Keratinocyte (primary cell): ENCODE data around the gene PLTP. TPM values are rescaled to one million over a fixed set of nuclear protein-coding genes. Genes with fewer than 3 reads are reported as not detected.

Experiments used
- DNase-seq: peaks from one replicate; pipeline ENCODE4 v3.0.0-alpha.2; 2011; ENCODE audit warnings: low read depth, missing footprints, low spot score
- FAIRE-seq: peaks from 2 replicates; lab custom pipeline; 2011; peaks lifted over from hg19 to GRCh38; lab: Jason Lieb, UNC
- H2AFZ ChIP-seq: 2 replicates; pipeline ENCODE4 v1.6.0; 2012; ENCODE audit warnings: low read length, control low read depth, inconsistent platforms; ENCODE audit not compliant: control insufficient read depth
- H3K27ac ChIP-seq: 2 replicates; pipeline ENCODE4 v1.5.1; 2011; ENCODE audit warnings: low read length; ENCODE audit not compliant: control insufficient read depth, insufficient read depth
- H3K27me3 ChIP-seq: 3 replicates; pipeline ENCODE4 v1.6.0; 2011; ENCODE audit warnings: low read length; ENCODE audit not compliant: control insufficient read depth, insufficient read depth; ENCODE audit errors: extremely low read depth
- H3K36me3 ChIP-seq, 2 experiments: 2 replicates in 1 of 2; 3 replicates in 1 of 2; pipeline ENCODE4 v1.5.1; 2011; ENCODE audit warnings: low read length in 2 of 2, mild to moderate bottlenecking in 1 of 2; ENCODE audit not compliant: control insufficient read depth in 2 of 2, insufficient read depth in 2 of 2; ENCODE audit errors: extremely low read depth in 1 of 2
- H3K4me1 ChIP-seq: 3 replicates; pipeline ENCODE4 v1.5.1; 2011; ENCODE audit warnings: low read length; ENCODE audit not compliant: control insufficient read depth, insufficient read depth; ENCODE audit errors: extremely low read depth
- H3K4me2 ChIP-seq: 3 replicates; pipeline ENCODE4 v1.6.0; 2011; ENCODE audit warnings: low read depth, low read length; ENCODE audit not compliant: control insufficient read depth, insufficient read depth; ENCODE audit errors: extremely low read depth
- H3K4me3 ChIP-seq, 3 experiments: fragments of 200-600 bp in 1 of 3; sonication (generic) in 1 of 3; 2 replicates in 2 of 3; 3 replicates in 1 of 3; pipeline ENCODE4 v1.5.1; 2011 to 2016; ENCODE audit warnings: low read length in 3 of 3, mild to moderate bottlenecking in 3 of 3, control low read depth in 2 of 3, inconsistent platforms in 1 of 3, low read depth in 1 of 3, mixed read lengths in 1 of 3, mixed run types in 1 of 3, moderate library complexity in 1 of 3; ENCODE audit not compliant: control insufficient read depth in 2 of 3, insufficient read depth in 2 of 3; ENCODE audit errors: extremely low read depth in 1 of 3
- H3K79me2 ChIP-seq: 2 replicates; pipeline ENCODE4 v1.6.0; 2012; ENCODE audit warnings: low read length; ENCODE audit not compliant: control insufficient read depth, insufficient read depth
- H3K9ac ChIP-seq: 3 replicates; pipeline ENCODE4 v1.6.0; 2011; ENCODE audit warnings: low read length; ENCODE audit not compliant: control insufficient read depth, insufficient read depth; ENCODE audit errors: extremely low read depth
- H3K9me1 ChIP-seq: 3 replicates; pipeline ENCODE4 v1.6.0; 2011; ENCODE audit warnings: low read length; ENCODE audit not compliant: control insufficient read depth, insufficient read depth; ENCODE audit errors: extremely low read depth
- H3K9me3 ChIP-seq: 2 replicates; pipeline ENCODE4 v1.5.1; 2012; ENCODE audit warnings: low read depth, low read length; ENCODE audit not compliant: control insufficient read depth
- H4K20me1 ChIP-seq: 3 replicates; pipeline ENCODE4 v1.6.0; 2011; ENCODE audit warnings: low read length; ENCODE audit not compliant: control insufficient read depth, insufficient read depth; ENCODE audit errors: extremely low read depth
- EZH2 ChIP-seq: IDR thresholded peaks from one replicate; pipeline ENCODE4 v1.6.1; 2012; ENCODE audit warnings: inconsistent platforms, mild to moderate bottlenecking, low read length, moderate library complexity
- dilution Hi-C: fragments of 300-500 bp; cut with MboI; formaldehyde crosslinking; loops from one replicate; pipeline ENCODE4 v1.7.0; 2020; ENCODE audit warnings: low sequenced_read_pairs; ENCODE audit not compliant: extremely low pct_ligation_motif_present
- polyA plus RNA-seq, 5 experiments: library from polyadenylated mRNA; depleted of rRNA in 3 of 5; stranded (reverse) in 3 of 5; stranded (forward) in 1 of 5; unstranded in 1 of 5; fragments of >200 nt; gene quantifications; 1 replicate in 1 of 5; 2 replicates in 3 of 5; 3 replicates in 1 of 5; pipeline versions ENCODE4 v1.2.1 to v1.2.3, GENCODE V29; 2011 to 2012; ENCODE audit warnings: missing spikeins in 2 of 5, low read depth in 1 of 5, low replicate concordance in 1 of 5
- TF ChIP-seq, protein P1 (sequence below), 3 experiments: IDR thresholded peaks in 1 of 3; conservative IDR thresholded peaks in 1 of 3; optimal IDR thresholded peaks in 1 of 3; 2 replicates in 2 of 3; 3 replicates in 1 of 3; pipeline versions ENCODE3 to v1.5.1; 2011; ENCODE audit warnings: low read length in 3 of 3, mild to moderate bottlenecking in 3 of 3, moderate library complexity in 2 of 3, control low read depth in 1 of 3, inconsistent platforms in 1 of 3; ENCODE audit not compliant: insufficient read depth in 2 of 3; ENCODE audit errors: extremely low read depth in 1 of 3

Gene PLTP
- polyA plus RNA-seq, 1 donor (not counting 4 experiments of a cell fraction or from before 2014, with no cell fraction given) = 26.3 TPM

DNA sequence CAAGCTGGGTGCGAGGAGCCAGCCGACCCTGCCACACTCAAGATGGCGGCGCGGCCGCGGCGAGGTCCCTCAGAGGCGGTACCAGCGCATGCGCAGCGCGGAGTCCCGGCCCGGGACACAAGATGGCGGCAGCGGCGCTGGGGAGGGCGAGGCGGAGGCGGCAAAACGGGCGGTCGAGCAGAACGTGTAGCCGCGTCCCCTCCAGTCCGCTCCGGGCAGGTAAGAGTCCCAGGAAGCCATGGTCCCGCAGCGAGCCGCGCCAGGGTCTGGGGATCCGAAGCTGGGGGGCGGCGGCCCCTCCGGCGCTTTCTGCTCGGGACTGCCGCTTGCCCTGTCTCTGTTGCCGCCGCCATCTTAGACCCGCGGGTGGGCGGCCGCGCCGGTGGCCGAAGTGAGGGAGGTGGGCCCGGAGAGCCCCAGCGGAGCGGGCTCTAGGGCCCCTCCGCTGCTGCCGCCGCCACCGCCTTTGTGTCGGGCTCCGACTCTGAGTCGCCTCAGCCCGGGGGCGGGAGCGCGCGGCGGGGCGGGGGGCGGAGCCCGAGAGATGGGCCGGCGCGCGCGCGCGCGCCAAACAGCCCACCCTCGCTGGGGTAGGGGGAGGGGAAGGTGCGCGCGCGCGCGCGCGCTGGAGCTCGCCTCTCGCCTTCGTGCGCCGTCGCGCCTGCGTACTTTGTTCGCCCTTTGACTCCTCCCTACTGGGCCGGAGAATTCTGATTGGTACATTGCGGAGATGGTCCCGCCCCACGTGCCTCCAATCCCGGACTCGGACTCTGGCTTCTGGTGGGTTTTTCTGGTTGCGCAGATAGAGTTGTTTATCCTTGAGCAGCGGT is 22.8 kb upstream of the PLTP start, which contains the start of gene PCIF1:
PCIF1 (plus strand) TSS at position 98 of the 830 bp plus-strand sequence. CDS start 4,317 bp downstream, outside the sequence.
- Histone ChIP-seq H3K9me1 (no peaks in the 10 kb centered on the region), H3K27me3 (no peaks in the 10 kb centered on the region), H3K4me1 (peaks cover 14% of the 10 kb centered on the region), H3K9me3 (no peaks in the 10 kb centered on the region), H3K4me2 (peak within 1 kb of the TSS; percentile 100), H3K36me3 (peaks cover 15 to 18% of the 10 kb centered on the region in 2 experiments), H3K27ac (peak within 1 kb of the TSS; percentile 97), H3K9ac (peak within 1 kb of the TSS; percentile 99), H4K20me1 (no peaks in the 10 kb centered on the region), H2AFZ (peak within 1 kb of the TSS; percentile 90), H3K79me2 (peaks cover 33% of the 10 kb centered on the region), H3K4me3 (peak within 1 kb of the TSS; percentile 89 to 100 (median 97))
- FAIRE-seq (no peak), DNase-seq (peak; percentile 67)
- dilution Hi-C loops = no loop called here
- TF ChIP-seq, protein P1, sequence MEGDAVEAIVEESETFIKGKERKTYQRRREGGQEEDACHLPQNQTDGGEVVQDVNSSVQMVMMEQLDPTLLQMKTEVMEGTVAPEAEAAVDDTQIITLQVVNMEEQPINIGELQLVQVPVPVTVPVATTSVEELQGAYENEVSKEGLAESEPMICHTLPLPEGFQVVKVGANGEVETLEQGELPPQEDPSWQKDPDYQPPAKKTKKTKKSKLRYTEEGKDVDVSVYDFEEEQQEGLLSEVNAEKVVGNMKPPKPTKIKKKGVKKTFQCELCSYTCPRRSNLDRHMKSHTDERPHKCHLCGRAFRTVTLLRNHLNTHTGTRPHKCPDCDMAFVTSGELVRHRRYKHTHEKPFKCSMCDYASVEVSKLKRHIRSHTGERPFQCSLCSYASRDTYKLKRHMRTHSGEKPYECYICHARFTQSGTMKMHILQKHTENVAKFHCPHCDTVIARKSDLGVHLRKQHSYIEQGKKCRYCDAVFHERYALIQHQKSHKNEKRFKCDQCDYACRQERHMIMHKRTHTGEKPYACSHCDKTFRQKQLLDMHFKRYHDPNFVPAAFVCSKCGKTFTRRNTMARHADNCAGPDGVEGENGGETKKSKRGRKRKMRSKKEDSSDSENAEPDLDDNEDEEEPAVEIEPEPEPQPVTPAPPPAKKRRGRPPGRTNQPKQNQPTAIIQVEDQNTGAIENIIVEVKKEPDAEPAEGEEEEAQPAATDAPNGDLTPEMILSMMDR (optimal IDR thresholded peaks at IDR 0.05 in 1 of 3, IDR thresholded peaks at IDR 0.05 in 1 of 3, conservative IDR thresholded peaks at IDR 0.05 in 1 of 3; ENCODE audit: extremely low read depth in 1 of 3, insufficient read depth in 2 of 3, low read length in 3 of 3) = no peak
- no peak for TF ChIP-seq EZH2

DNA sequence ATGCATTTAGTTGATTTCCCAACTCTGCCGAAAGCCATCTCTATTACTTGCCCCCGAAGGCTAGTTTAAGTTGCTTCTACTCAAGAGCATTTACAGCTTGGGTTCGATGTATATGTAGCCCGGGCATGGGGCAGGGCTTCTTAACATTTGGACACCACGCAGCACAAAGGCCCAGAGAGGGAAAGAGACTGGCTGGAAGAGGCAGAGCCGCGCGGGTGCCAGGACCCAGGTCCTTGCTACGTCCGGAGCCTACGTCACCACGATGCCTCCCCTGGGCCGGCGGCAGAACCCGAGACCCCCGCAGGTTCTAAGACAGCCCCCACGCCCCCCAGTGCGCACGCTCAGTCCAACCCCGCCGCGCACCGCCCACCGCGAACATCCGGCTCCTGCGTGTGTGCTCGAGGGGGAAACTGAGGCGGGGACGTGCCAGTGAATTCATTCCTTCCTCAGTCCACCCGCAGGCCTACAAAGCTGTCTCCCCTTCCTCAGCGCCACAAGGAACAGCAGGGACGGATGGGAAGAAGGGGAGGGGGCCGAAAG is 22.2 kb upstream of the PLTP start:
- Histone ChIP-seq H4K20me1 (no peaks in the 10 kb centered on the region), H3K9me3 (no peaks in the 10 kb centered on the region), H2AFZ (peak overlapping the region; percentile 88), H3K4me1 (peaks cover 14% of the 10 kb centered on the region), H3K27me3 (no peaks in the 10 kb centered on the region), H3K4me2 (peak overlapping the region; percentile 100), H3K27ac (peak overlapping the region; percentile 97), H3K79me2 (peaks cover 33% of the 10 kb centered on the region), H3K4me3 (peak overlapping the region; percentile 89 to 95 (median 92)), H3K9ac (peak overlapping the region; percentile 99), H3K9me1 (no peaks in the 10 kb centered on the region), H3K36me3 (peaks cover 9 to 13% of the 10 kb centered on the region in 2 experiments)
- TF ChIP-seq EZH2 = no peak
- TF ChIP-seq, protein P1 (optimal IDR thresholded peaks at IDR 0.05 in 1 of 3, IDR thresholded peaks at IDR 0.05 in 1 of 3, conservative IDR thresholded peaks at IDR 0.05 in 1 of 3; ENCODE audit: extremely low read depth in 1 of 3, insufficient read depth in 2 of 3, low read length in 3 of 3) = no peak
- DNase-seq = no peak
- no peak for FAIRE-seq
- dilution Hi-C loops = no loop called here
